OCI-LY7 (cell line): ENCODE measurements around the gene PTCD3. TPM values are rescaled to one million over a fixed set of nuclear protein-coding genes. Genes with fewer than 3 reads are reported as not detected.

ENCODE experiments used
- BruUV-seq: library from RNA; stranded (reverse); fragments of 400-500 nt; replicated peaks from 2 replicates; lab custom pipeline; 2021; lab: Mats Ljungman, UMichigan
- CTCF ChIA-PET: fragments of 300-600 bp; sonication (Branson Sonifier 250); formaldehyde crosslinking; loops from one replicate; lab custom pipeline; 2022; ENCODE audit warnings: antibody characterized with exemption; ENCODE audit not compliant: unreplicated experiment; lab: Charles Lee
- POLR2A ChIA-PET: fragments of 300-600 bp; sonication (Branson Sonifier 250); formaldehyde crosslinking; loops from one replicate; lab custom pipeline; 2022; ENCODE audit warnings: antibody characterized with exemption; lab: Charles Lee
- DNase-seq: peaks from one replicate; pipeline ENCODE4 v3.0.0-alpha.2; 2015; ENCODE audit warnings: low spot score
- H2AFZ ChIP-seq: fragments of 200-600 bp; sonication (generic), shearing (Covaris generic); 2 replicates; pipeline ENCODE4 v1.6.1; 2014; ENCODE audit warnings: mild to moderate bottlenecking, antibody characterized with exemption, low read length, moderate library complexity
- H3K27ac ChIP-seq: fragments of 200-600 bp; sonication (generic); 2 replicates; pipeline ENCODE4 v1.5.1; 2014; ENCODE audit warnings: mixed run types, low read depth, mild to moderate bottlenecking, moderate library complexity, low read length, inconsistent platforms; ENCODE audit not compliant: poor library complexity, severe bottlenecking
- H3K36me3 ChIP-seq: fragments of 200-600 bp; sonication (generic); 2 replicates; pipeline ENCODE4 v1.6.1; 2014; ENCODE audit warnings: mild to moderate bottlenecking, antibody characterized with exemption, low read length, moderate library complexity, mixed read lengths; ENCODE audit not compliant: insufficient read depth
- H3K4me1 ChIP-seq: fragments of 200-600 bp; sonication (generic); 2 replicates; pipeline ENCODE4 v1.5.1; 2014; ENCODE audit warnings: mild to moderate bottlenecking, low read length; ENCODE audit not compliant: insufficient read depth, poor library complexity, severe bottlenecking
- H3K4me2 ChIP-seq: fragments of 200-600 bp; sonication (generic); 2 replicates; pipeline ENCODE4 v1.6.1; 2014; ENCODE audit warnings: mild to moderate bottlenecking, low read length
- H3K4me3 ChIP-seq: fragments of 200-600 bp; sonication (generic); 2 replicates; pipeline ENCODE4 v1.5.1; 2014; ENCODE audit warnings: mild to moderate bottlenecking, low read depth, low read length; ENCODE audit not compliant: poor library complexity, severe bottlenecking
- H3K79me2 ChIP-seq: fragments of 200-600 bp; sonication (generic); 2 replicates; pipeline ENCODE4 v1.6.1; 2016; ENCODE audit warnings: low read depth, mild to moderate bottlenecking, low read length, moderate library complexity, mixed read lengths; ENCODE audit not compliant: insufficient read depth
- H3K9me2 ChIP-seq: fragments of 200-600 bp; sonication (generic); 2 replicates; pipeline ENCODE4 v1.6.1; 2016; ENCODE audit warnings: mild to moderate bottlenecking, low read length, mixed read lengths; ENCODE audit not compliant: insufficient read depth
- H3K9me3 ChIP-seq: fragments of 200-600 bp; sonication (generic); 2 replicates; pipeline ENCODE4 v1.6.1; 2014; ENCODE audit warnings: mild to moderate bottlenecking, mixed run types, low read length, mixed read lengths
- H4K20me1 ChIP-seq: fragments of 200-600 bp; sonication (generic); 2 replicates; pipeline ENCODE4 v1.6.1; 2014; ENCODE audit warnings: mild to moderate bottlenecking, antibody characterized with exemption, low read length, moderate library complexity, mixed read lengths; ENCODE audit not compliant: insufficient read depth
- EZH2phosphoT487 ChIP-seq: fragments of 200-600 bp; sonication (generic); IDR thresholded peaks from 2 replicates; pipeline ENCODE4 v1.6.1; 2018; ENCODE audit warnings: low read depth, borderline replicate concordance, mild to moderate bottlenecking, mixed run types, antibody characterized with exemption, low read length, moderate library complexity, mixed read lengths
- intact Hi-C: fragments of 100-400 bp; cut with micrococcal nuclease; formaldehyde crosslinking; loops from one replicate; pipeline ENCODE4 v1.10.0; 2022; ENCODE audit not compliant: unreplicated experiment
- total RNA-seq, 2 experiments: library from RNA; depleted of rRNA in 1 of 2; stranded (reverse); fragments of >200 nt in 1 of 2; shearing (Covaris generic) in 1 of 2; gene quantifications; 2 replicates each; pipeline ENCODE4 v1.2.3, GENCODE V29; 2014 to 2022
- TF ChIP-seq, protein P1 (sequence below): fragments of 200-600 bp; sonication (generic); conservative IDR thresholded peaks from 2 replicates; pipeline ENCODE4 v1.5.1; 2014; ENCODE audit warnings: mild to moderate bottlenecking, antibody characterized with exemption, low read length, moderate library complexity, mixed read lengths

PTCD3 gene
- total RNA-seq, 2 experiments from 2014 or later: 152 to 215 TPM

DNA sequence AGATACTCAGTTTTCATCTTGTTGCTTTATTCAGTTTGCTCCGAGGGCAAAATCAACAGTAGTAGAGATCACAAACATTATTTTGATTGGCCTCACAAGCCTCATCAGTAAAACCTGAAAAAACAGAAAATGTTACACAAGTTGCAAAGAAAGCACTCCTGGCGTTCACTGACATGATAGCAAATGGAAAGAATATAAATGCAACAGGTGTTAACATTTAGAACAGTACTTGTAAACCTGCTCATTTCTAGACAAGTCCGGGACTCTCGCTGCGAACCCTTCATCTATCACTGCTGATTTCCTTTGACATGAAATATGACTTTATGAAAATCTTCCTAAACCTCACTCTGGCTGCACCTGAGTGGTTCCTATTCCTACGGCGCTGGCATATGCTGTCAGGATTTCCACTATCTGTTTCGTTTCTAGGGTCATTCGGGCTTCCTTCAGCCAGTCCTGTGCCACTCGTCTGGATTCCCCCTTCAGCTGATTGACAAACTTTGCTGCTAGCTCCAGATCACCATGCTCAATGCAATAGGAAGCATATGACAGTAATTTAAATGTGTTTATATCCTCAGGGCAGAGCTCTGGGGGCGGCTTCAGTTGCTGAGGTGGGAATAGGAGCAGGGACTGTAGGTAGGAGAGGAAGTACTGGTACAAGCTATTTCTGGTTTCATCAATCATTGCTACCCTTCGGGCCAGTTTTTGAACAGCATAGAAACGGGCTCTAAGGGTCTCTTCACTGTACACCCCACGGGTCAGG lies 38.1 kb downstream of the PTCD3 start:
- intact Hi-C loops: no loop called here
- 0 out of 2 replicates have a peak, but pooled peaks cover 4% of the 10 kb centered on the region for H4K20me1 ChIP-seq
- ChIA-PET CTCF (no interaction called here), POLR2A (interaction anchor here (0.7 to 1.5 kb wide), 3 partner anchors 9 to 425 kb away, joined by 3 to 4 read pairs (median 3); no protein-coding TSS in a partner anchor)
- H3K79me2 ChIP-seq: no peaks in the 10 kb centered on the region
- H3K4me1 ChIP-seq: no peaks in the 10 kb centered on the region
- no peaks in the 10 kb centered on the region for H3K9me3 ChIP-seq
- H3K36me3 ChIP-seq: peaks cover 99% of the 10 kb centered on the region
- H3K4me3 ChIP-seq: no peak overlapping the region
- no peaks in the 10 kb centered on the region for H3K9me2 ChIP-seq
- H2AFZ ChIP-seq: no peak overlapping the region
- no peak overlapping the region for H3K4me2 ChIP-seq
- no peak for DNase-seq
- TF ChIP-seq EZH2phosphoT487: no peak
- TF ChIP-seq, protein P1, sequence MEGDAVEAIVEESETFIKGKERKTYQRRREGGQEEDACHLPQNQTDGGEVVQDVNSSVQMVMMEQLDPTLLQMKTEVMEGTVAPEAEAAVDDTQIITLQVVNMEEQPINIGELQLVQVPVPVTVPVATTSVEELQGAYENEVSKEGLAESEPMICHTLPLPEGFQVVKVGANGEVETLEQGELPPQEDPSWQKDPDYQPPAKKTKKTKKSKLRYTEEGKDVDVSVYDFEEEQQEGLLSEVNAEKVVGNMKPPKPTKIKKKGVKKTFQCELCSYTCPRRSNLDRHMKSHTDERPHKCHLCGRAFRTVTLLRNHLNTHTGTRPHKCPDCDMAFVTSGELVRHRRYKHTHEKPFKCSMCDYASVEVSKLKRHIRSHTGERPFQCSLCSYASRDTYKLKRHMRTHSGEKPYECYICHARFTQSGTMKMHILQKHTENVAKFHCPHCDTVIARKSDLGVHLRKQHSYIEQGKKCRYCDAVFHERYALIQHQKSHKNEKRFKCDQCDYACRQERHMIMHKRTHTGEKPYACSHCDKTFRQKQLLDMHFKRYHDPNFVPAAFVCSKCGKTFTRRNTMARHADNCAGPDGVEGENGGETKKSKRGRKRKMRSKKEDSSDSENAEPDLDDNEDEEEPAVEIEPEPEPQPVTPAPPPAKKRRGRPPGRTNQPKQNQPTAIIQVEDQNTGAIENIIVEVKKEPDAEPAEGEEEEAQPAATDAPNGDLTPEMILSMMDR: no peak
- BruUV-seq: TSS peak; percentile 75
- H3K27ac ChIP-seq: no peak overlapping the region

DNA sequence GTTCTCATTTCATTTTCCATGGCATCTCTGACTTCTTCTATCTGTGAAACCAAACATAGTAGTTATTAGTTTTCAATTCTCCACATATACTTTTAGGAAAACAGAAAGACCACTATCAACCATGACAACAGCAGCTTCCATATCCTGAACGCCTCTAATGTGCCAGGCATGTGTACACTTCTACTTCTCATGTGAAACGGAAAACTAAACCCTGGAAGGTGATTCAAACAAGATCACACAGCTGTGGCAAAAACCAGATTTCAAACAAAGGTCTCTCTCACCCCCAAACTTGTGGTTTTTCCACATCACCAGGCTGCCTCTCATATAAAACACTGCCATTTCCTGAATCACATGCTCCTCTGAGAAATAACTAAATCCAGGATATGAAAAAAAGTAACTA lies 41.8 kb downstream of the PTCD3 start:
- Histone ChIP-seq H3K79me2 (no peaks in the 10 kb centered on the region), H3K9me3 (no peaks in the 10 kb centered on the region), H3K36me3 (peaks cover 98% of the 10 kb centered on the region), H3K4me3 (no peak overlapping the region), H3K4me1 (no peaks in the 10 kb centered on the region), H4K20me1 (0 out of 2 replicates have a peak, but pooled peaks cover 6% of the 10 kb centered on the region), H3K4me2 (no peak overlapping the region), H3K9me2 (no peaks in the 10 kb centered on the region), H3K27ac (no peak overlapping the region), H2AFZ (no peak overlapping the region)
- intact Hi-C loops: no loop called here
- no peak for DNase-seq
- ChIA-PET POLR2A (interaction anchor here (0.6 kb wide), 1 partner anchor 9 kb away, joined by 3 read pairs; no protein-coding TSS in a partner anchor), CTCF (no interaction called here)
- no peak for TF ChIP-seq EZH2phosphoT487
- TF ChIP-seq, protein P1: no peak
- no TSS peak for BruUV-seq

DNA sequence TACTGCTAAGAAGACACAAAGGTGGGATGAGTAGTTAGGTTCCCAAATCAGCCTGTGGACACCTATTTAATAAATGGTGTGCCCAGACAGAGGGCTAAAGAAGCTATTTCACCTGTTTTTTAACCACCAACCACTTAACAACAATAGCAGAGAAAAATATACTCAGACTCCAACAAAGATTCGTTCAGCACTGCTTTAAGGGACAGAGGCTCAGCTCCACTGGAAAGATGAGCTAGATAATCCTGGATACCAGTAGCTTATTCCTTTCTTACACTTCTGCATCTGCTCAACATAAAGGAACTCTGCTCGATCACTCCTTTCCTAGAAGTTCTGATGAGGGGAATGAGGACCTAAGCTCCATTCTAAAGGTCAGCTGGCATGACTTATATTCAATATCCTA lies 44.5 kb downstream of the PTCD3 start:
- Histone ChIP-seq H3K4me2 (no peak overlapping the region), H3K79me2 (no peaks in the 10 kb centered on the region), H3K4me3 (no peak overlapping the region), H3K4me1 (no peaks in the 10 kb centered on the region), H3K9me3 (no peaks in the 10 kb centered on the region), H2AFZ (no peak overlapping the region), H3K36me3 (peaks cover 91% of the 10 kb centered on the region), H4K20me1 (0 out of 2 replicates have a peak, but pooled peaks cover 3% of the 10 kb centered on the region), H3K9me2 (no peaks in the 10 kb centered on the region), H3K27ac (no peak overlapping the region)
- TF ChIP-seq, protein P1: no peak
- TF ChIP-seq EZH2phosphoT487: no peak
- BruUV-seq: no TSS peak
- CTCF ChIA-PET: no interaction called here
- POLR2A ChIA-PET: interaction anchor here (0.7 to 1.9 kb wide), 4 partner anchors 31 to 591 kb away, joined by 3 to 4 read pairs (median 3); no protein-coding TSS in a partner anchor
- intact Hi-C loops: no loop called here
- no peak for DNase-seq
